ENCODE data around the gene GTPBP2. TPM values are rescaled to one million over a fixed set of nuclear protein-coding genes. Genes with fewer than 3 reads are reported as not detected.

The GTPBP2 gene
- total RNA-seq, 1 experiment from 2014 or later: 76.4 TPM

DNA sequence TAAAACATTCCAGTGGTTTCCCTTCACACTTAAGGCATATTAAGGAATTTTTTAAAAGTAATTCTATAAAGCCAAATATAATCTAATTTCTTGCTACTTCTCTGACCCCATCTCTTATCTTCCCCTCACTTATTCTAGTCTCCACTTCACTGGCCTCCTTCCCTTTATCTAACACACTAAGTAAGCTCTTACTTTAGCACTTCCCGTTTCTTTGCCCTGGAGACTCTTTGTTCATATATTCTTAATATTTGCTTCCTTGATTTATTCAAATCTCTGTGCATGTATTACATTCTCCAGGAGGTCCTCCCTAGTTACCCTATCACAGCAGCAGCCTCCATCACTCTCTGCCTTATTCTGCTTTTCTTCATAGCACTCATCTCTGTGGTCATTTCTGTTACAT lies 20.3 kb downstream of the GTPBP2 start (continued):
- TF ChIP-seq NR2C2 (CRISPR knock-in tag; IDR thresholded peaks at IDR 0.05): no peak
- no peak for TF ChIP-seq ZNF121 (CRISPR knock-in tag; IDR thresholded peaks at IDR 0.05)

DNA sequence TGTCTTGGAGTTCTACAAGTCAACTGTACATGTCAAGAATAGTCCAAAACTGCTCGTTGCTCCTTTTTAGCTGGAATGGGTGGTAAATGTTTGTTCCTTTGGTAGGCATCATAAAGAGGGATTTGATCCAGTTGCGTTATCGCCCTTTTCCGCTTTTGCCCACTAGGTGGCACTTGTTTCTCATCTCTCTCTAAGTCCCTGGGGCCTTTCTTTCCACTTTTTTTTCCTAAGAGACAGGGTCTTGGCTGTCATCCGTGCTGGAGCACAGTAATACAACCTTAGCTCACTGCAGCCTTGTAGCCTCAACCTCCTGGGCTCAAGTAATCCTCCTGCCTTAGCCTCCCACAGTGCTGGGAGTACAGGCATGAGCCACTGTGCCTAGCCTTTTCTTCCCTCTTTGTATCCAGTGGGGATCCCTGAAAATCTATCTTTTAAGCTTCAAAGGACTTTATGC lies 20.7 kb downstream of the GTPBP2 start:
- Mint-ChIP-seq H3K4me3 (no peak overlapping the region), H3K36me3 (peaks cover 30% of the 10 kb centered on the region), H3K27ac (peak overlapping the region; percentile 48; the same call in 1 of the 2 replicates), H3K27me3 (ENCODE audit: low read depth) (no peaks in the 10 kb centered on the region), H3K4me1 (no peaks in the 10 kb centered on the region), H3K9me3 (no peaks in the 10 kb centered on the region)
- DNase-seq (ENCODE audit: low spot score) (peak; percentile 79), ATAC-seq (peak; percentile 84)
- TF ChIP-seq, protein P1, sequence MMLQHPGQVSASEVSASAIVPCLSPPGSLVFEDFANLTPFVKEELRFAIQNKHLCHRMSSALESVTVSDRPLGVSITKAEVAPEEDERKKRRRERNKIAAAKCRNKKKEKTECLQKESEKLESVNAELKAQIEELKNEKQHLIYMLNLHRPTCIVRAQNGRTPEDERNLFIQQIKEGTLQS (CRISPR knock-in tag; conservative IDR thresholded peaks at IDR 0.05): no peak
- TF ChIP-seq JUN (CRISPR knock-in tag; IDR thresholded peaks at IDR 0.05) (no peak), PREB (CRISPR knock-in tag; IDR thresholded peaks at IDR 0.05; ENCODE audit: borderline replicate concordance) (no peak), CTCF (IDR thresholded peaks at IDR 0.05) (peak; percentile 76), GTF2I (CRISPR knock-in tag; conservative IDR thresholded peaks at IDR 0.05) (0 out of 2 replicates have a peak, but pooled peaks have one; percentile 9)
- POLR2A ChIA-PET: no interaction called here
- CTCF ChIA-PET: interaction anchor here (0.7 to 2.0 kb wide), 15 partner anchors 8 to 471 kb away, joined by 3 to 14 read pairs (median 4); partner anchors contain the start of genes GTPBP2, MAD2L1BP, POLR1C and RSPH9

- H3K36me3 Mint-ChIP-seq: peaks cover 31% of the 10 kb centered on the region
Observed at GRCh38 chr6:43606019-43606418, 23.0 kb downstream of the GTPBP2 start.

More at GRCh38 chr6:43606019-43606418, 23.0 kb downstream of the GTPBP2 start:
- TF ChIP-seq TEAD1 (CRISPR knock-in tag; IDR thresholded peaks at IDR 0.05): no peak
- no peak for TF ChIP-seq ZNF138 (CRISPR knock-in tag; conservative IDR thresholded peaks at IDR 0.05)
- no peak for TF ChIP-seq ELF4 (CRISPR knock-in tag; IDR thresholded peaks at IDR 0.05; ENCODE audit: low read depth)
- TF ChIP-seq JUN (CRISPR knock-in tag; IDR thresholded peaks at IDR 0.05): no peak
- TF ChIP-seq CTCF (IDR thresholded peaks at IDR 0.05): no peak
- TF ChIP-seq, protein P2, sequence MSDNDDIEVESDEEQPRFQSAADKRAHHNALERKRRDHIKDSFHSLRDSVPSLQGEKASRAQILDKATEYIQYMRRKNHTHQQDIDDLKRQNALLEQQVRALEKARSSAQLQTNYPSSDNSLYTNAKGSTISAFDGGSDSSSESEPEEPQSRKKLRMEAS (CRISPR knock-in tag; IDR thresholded peaks at IDR 0.05): no peak
- TF ChIP-seq, protein P3, sequence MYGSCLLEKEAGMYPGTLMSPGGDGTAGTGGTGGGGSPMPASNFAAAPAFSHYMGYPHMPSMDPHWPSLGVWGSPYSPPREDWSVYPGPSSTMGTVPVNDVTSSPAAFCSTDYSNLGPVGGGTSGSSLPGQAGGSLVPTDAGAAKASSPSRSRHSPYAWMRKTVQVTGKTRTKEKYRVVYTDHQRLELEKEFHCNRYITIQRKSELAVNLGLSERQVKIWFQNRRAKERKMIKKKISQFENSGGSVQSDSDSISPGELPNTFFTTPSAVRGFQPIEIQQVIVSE (CRISPR knock-in tag; IDR thresholded peaks at IDR 0.05; ENCODE audit: borderline replicate concordance): no peak
- TF ChIP-seq CREB1 (CRISPR knock-in tag; IDR thresholded peaks at IDR 0.05): no peak
- TF ChIP-seq ZNF317 (CRISPR knock-in tag; IDR thresholded peaks at IDR 0.05; ENCODE audit: borderline replicate concordance, low read depth): no peak
- TF ChIP-seq NR3C1 (CRISPR knock-in tag; conservative IDR thresholded peaks at IDR 0.05; ENCODE audit: low read depth): no peak
- TF ChIP-seq, protein P4, sequence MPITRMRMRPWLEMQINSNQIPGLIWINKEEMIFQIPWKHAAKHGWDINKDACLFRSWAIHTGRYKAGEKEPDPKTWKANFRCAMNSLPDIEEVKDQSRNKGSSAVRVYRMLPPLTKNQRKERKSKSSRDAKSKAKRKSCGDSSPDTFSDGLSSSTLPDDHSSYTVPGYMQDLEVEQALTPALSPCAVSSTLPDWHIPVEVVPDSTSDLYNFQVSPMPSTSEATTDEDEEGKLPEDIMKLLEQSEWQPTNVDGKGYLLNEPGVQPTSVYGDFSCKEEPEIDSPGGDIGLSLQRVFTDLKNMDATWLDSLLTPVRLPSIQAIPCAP (CRISPR knock-in tag; IDR thresholded peaks at IDR 0.05): no peak
- no peak for TF ChIP-seq SOX15 (CRISPR knock-in tag; IDR thresholded peaks at IDR 0.05)
- no peak for TF ChIP-seq ZNF219 (CRISPR knock-in tag; IDR thresholded peaks at IDR 0.05; ENCODE audit: borderline replicate concordance)
- TF ChIP-seq IRF2 (CRISPR knock-in tag; IDR thresholded peaks at IDR 0.05; ENCODE audit: borderline replicate concordance, low read depth): no peak
- no peak for TF ChIP-seq AR (CRISPR knock-in tag; IDR thresholded peaks at IDR 0.05)
- TF ChIP-seq NR1H2 (CRISPR knock-in tag; IDR thresholded peaks at IDR 0.05): no peak
- no peak for TF ChIP-seq TP53 (CRISPR knock-in tag; IDR thresholded peaks at IDR 0.05)
- no peak for TF ChIP-seq FOXK1 (CRISPR knock-in tag; IDR thresholded peaks at IDR 0.05)
- no peak for TF ChIP-seq ZBTB21 (CRISPR knock-in tag; IDR thresholded peaks at IDR 0.05; ENCODE audit: borderline replicate concordance)
- Mint-ChIP-seq H3K9me3 (no peaks in the 10 kb centered on the region), H3K27me3 (ENCODE audit: low read depth) (no peaks in the 10 kb centered on the region), H3K27ac (no peak overlapping the region), H3K4me3 (no peak overlapping the region), H3K4me1 (no peaks in the 10 kb centered on the region)
- DNase-seq (ENCODE audit: low spot score): no peak
- POLR2A ChIA-PET: no interaction called here
- no peak for ATAC-seq
- CTCF ChIA-PET: interaction anchor here (1.0 kb wide), 1 partner anchor 10 kb away, joined by 3 read pairs; no protein-coding TSS in a partner anchor
